Astrocyte of the spinal cord (primary cell): ENCODE results near the gene CA12.
"Not testable (repeated sequence)": the region's sequence is repeated elsewhere in the genome, so short reads cannot be mapped to it uniquely, and the experiment has no call there.

Source experiments
- DNase-seq: peaks from one replicate; pipeline ENCODE4 v3.0.0; 2011; ENCODE audit warnings: low read depth, low spot score
- H3K4me3 ChIP-seq: 2 replicates; pipeline ENCODE4 v1.5.1; 2011; ENCODE audit warnings: low read depth, mild to moderate bottlenecking, low read length, moderate library complexity
- CTCF ChIP-seq: IDR thresholded peaks from 2 replicates; pipeline ENCODE4 v1.5.1; 2012; ENCODE audit warnings: low read depth, mild to moderate bottlenecking, low read length, inconsistent platforms
- in situ Hi-C: cut with HindIII; loops from 2 replicates; pipeline ENCODE4 v1.10.0; 2017; ENCODE audit warnings: low sequenced_read_pairs

CA12 gene

GRCh38 chr15:63323798-63324563 lies 57.7 kb downstream of the CA12 start:
- in situ Hi-C loops, result no loop called here
- no peak for DNase-seq
- no peak overlapping the region for H3K4me3 ChIP-seq
- TF ChIP-seq CTCF, result no peak

GRCh38 chr15:63322541-63322940 lies 59.1 kb downstream of the CA12 start:
- peak; percentile 28 for DNase-seq
- TF ChIP-seq CTCF, result no peak
- H3K4me3 ChIP-seq, result no peak overlapping the region
- in situ Hi-C loops, result no loop called here

- DNase-seq, result no peak
- in situ Hi-C loops, result no loop called here
- no peak for TF ChIP-seq CTCF
- no peak overlapping the region for H3K4me3 ChIP-seq
Observed at GRCh38 chr15:63321462-63321861, 60.2 kb downstream of the CA12 start.

GRCh38 chr15:63320981-63321380 lies 60.7 kb downstream of the CA12 start:
- H3K4me3 ChIP-seq, in situ Hi-C loops, DNase-seq: not testable (repeated sequence)

GRCh38 chr15:63320446-63320845 lies 61.2 kb downstream of the CA12 start:
- DNase-seq, in situ Hi-C loops, H3K4me3 ChIP-seq: not testable (repeated sequence)

GRCh38 chr15:63319065-63319464 lies 62.6 kb downstream of the CA12 start:
- DNase-seq, result no peak
- no peak for TF ChIP-seq CTCF
- H3K4me3 ChIP-seq, result no peak overlapping the region
- in situ Hi-C loops, result no loop called here

- TF ChIP-seq CTCF, result no peak
- H3K4me3 ChIP-seq, result no peak overlapping the region
- in situ Hi-C loops, result no loop called here
- no peak for DNase-seq
Observed at GRCh38 chr15:63318344-63318743, 63.3 kb downstream of the CA12 start.

GRCh38 chr15:63314409-63314808 lies 67.2 kb downstream of the CA12 start:
- no peak for DNase-seq
- no peak overlapping the region for H3K4me3 ChIP-seq
- in situ Hi-C loops, result no loop called here
- TF ChIP-seq CTCF, result no peak
